Esophagus squamous epithelium (tissue), 4 donors: ENCODE data around the gene MYCBP2.

Experiments
- POLR2A ChIP-seq, 4 donors: fragments of 450-650 bp; IDR thresholded peaks; one replicate each; pipeline ENCODE4 v1.6.1; 2017; ENCODE audit warnings: antibody characterized with exemption in 4 of 4, mild to moderate bottlenecking in 4 of 4, moderate library complexity in 3 of 4
- TF ChIP-seq, protein P1 (sequence below), 6 experiments: fragments of 450-650 bp in 4 of 6; fragments of 200-600 bp in 2 of 6; sonication (generic) in 2 of 6; IDR thresholded peaks; one replicate each; pipeline ENCODE4 v1.5.1; 2016 to 2019; ENCODE audit warnings: antibody characterized with exemption in 6 of 6, mild to moderate bottlenecking in 4 of 6, moderate library complexity in 4 of 6

GRCh38 chr13:77375560-77376108 is 48.7 kb upstream of the MYCBP2 start:
- TF ChIP-seq, protein P1, sequence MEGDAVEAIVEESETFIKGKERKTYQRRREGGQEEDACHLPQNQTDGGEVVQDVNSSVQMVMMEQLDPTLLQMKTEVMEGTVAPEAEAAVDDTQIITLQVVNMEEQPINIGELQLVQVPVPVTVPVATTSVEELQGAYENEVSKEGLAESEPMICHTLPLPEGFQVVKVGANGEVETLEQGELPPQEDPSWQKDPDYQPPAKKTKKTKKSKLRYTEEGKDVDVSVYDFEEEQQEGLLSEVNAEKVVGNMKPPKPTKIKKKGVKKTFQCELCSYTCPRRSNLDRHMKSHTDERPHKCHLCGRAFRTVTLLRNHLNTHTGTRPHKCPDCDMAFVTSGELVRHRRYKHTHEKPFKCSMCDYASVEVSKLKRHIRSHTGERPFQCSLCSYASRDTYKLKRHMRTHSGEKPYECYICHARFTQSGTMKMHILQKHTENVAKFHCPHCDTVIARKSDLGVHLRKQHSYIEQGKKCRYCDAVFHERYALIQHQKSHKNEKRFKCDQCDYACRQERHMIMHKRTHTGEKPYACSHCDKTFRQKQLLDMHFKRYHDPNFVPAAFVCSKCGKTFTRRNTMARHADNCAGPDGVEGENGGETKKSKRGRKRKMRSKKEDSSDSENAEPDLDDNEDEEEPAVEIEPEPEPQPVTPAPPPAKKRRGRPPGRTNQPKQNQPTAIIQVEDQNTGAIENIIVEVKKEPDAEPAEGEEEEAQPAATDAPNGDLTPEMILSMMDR (IDR thresholded peaks at IDR 0.05): no peak
- TF ChIP-seq POLR2A (IDR thresholded peaks at IDR 0.05): no peak
